Activated T-helper 1 cell treated with anti-CD3 and anti-CD28 coated beads, Interleukin-2, amount 50 U/mL, for 16 hours (primary cell): ENCODE measurements around the gene MAP1LC3B.

Experiments
- DNase-seq, 2 donors: peaks; one replicate each; pipeline ENCODE4 v3.0.0-alpha.2; 2020; ENCODE audit warnings: low read depth in 1 of 2, low spot score in 1 of 2

Gene MAP1LC3B

GRCh38 chr16:87425941-87426340, 33.8 kb downstream of the MAP1LC3B start:
- no peak for DNase-seq

- no peak for DNase-seq
Observed at GRCh38 chr16:87426423-87427215, 34.5 kb downstream of the MAP1LC3B start.

- DNase-seq: no peak
Observed at GRCh38 chr16:87431926-87432325, 39.8 kb downstream of the MAP1LC3B start.

GRCh38 chr16:87432330-87432915, 40.3 kb downstream of the MAP1LC3B start:
- no peak for DNase-seq

GRCh38 chr16:87434146-87434667, 42.1 kb downstream of the MAP1LC3B start:
- no peak for DNase-seq

- DNase-seq: no peak
Observed at GRCh38 chr16:87435372-87436224, 43.5 kb downstream of the MAP1LC3B start.

- DNase-seq: no peak
Observed at GRCh38 chr16:87436225-87437172, 44.4 kb downstream of the MAP1LC3B start.

- DNase-seq: no peak
Observed at GRCh38 chr16:87437327-87437726, 45.2 kb downstream of the MAP1LC3B start.

- no peak for DNase-seq
Observed at GRCh38 chr16:87437911-87438610, 45.9 kb downstream of the MAP1LC3B start.

- DNase-seq: no peak
Observed at GRCh38 chr16:87438611-87438985, 46.5 kb downstream of the MAP1LC3B start.

GRCh38 chr16:87439926-87440325, 47.8 kb downstream of the MAP1LC3B start:
- no peak for DNase-seq

- no peak for DNase-seq
Observed at GRCh38 chr16:87441886-87442580, 49.9 kb downstream of the MAP1LC3B start.

GRCh38 chr16:87442581-87442966, 50.4 kb downstream of the MAP1LC3B start:
- DNase-seq: no peak

- no peak for DNase-seq
Observed at GRCh38 chr16:87443016-87443415, 50.9 kb downstream of the MAP1LC3B start.

- no peak for DNase-seq
Observed at GRCh38 chr16:87443964-87444363, 51.8 kb downstream of the MAP1LC3B start.

GRCh38 chr16:87445486-87445885, 53.4 kb downstream of the MAP1LC3B start:
- DNase-seq: no peak

- no peak for DNase-seq
Observed at GRCh38 chr16:87446479-87446878, 54.3 kb downstream of the MAP1LC3B start.

- DNase-seq: no peak
Observed at GRCh38 chr16:87447323-87447722, 55.2 kb downstream of the MAP1LC3B start.

- DNase-seq: no peak
Observed at GRCh38 chr16:87448866-87449265, 56.7 kb downstream of the MAP1LC3B start.
